GM12864 (cell line): ENCODE measurements around the gene CDH10.

ENCODE experiments used
- DNase-seq: peaks from one replicate; pipeline ENCODE4 v3.0.0-alpha.2; 2011; ENCODE audit warnings: low read depth
- H3K4me3 ChIP-seq: 2 replicates; pipeline ENCODE4 v1.5.1; 2011; ENCODE audit warnings: mild to moderate bottlenecking, low read depth, low read length, control low read depth
- TF ChIP-seq, protein P1 (sequence below): IDR thresholded peaks from 2 replicates; pipeline ENCODE4 v1.5.1; 2011; ENCODE audit warnings: low read depth, mild to moderate bottlenecking, moderate library complexity, low read length, control low read depth, inconsistent platforms; ENCODE audit errors: missing control alignments

CDH10 gene

DNA sequence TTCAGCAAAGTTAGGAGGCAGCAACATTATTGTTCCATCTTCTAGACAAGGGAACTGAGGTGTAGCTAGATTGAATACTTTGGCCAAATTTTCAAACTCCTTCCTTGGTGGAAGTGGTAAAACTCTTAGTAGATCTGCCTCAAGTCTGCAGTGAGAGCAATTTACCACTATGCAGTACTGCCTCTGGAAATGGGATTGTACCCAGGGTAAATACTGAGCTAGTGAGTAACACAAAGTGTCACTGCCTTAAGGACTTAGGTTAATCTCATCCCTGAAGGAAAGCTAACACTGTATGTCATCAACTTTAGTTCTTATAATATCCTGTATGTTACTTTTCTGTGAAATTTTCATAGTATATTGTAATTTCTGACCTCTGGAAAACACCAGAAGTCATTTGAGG, 13.9 kb downstream of the CDH10 start:
- DNase-seq: no peak
- H3K4me3 ChIP-seq: no peak overlapping the region
- TF ChIP-seq, protein P1, sequence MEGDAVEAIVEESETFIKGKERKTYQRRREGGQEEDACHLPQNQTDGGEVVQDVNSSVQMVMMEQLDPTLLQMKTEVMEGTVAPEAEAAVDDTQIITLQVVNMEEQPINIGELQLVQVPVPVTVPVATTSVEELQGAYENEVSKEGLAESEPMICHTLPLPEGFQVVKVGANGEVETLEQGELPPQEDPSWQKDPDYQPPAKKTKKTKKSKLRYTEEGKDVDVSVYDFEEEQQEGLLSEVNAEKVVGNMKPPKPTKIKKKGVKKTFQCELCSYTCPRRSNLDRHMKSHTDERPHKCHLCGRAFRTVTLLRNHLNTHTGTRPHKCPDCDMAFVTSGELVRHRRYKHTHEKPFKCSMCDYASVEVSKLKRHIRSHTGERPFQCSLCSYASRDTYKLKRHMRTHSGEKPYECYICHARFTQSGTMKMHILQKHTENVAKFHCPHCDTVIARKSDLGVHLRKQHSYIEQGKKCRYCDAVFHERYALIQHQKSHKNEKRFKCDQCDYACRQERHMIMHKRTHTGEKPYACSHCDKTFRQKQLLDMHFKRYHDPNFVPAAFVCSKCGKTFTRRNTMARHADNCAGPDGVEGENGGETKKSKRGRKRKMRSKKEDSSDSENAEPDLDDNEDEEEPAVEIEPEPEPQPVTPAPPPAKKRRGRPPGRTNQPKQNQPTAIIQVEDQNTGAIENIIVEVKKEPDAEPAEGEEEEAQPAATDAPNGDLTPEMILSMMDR: no peak

DNA sequence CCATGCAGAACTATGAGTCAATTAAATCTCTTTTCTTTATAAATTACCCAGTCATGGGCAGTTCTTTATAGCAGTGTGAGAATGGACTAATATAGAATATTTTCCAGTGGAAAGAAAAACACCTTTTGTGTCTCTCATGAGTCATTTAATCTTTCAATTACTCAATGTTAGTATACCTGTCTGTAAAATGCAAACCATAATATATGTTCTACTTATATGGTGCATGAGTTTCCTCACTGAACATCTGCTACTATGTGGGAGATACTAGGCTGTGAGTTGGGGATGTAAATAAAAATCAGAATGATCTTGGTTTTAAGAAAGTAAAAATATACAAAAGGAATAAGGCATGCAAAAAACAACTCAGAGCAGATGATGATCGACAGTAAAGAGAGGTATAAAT, 15.0 kb downstream of the CDH10 start:
- no peak overlapping the region for H3K4me3 ChIP-seq
- TF ChIP-seq, protein P1: no peak
- DNase-seq: no peak

DNA sequence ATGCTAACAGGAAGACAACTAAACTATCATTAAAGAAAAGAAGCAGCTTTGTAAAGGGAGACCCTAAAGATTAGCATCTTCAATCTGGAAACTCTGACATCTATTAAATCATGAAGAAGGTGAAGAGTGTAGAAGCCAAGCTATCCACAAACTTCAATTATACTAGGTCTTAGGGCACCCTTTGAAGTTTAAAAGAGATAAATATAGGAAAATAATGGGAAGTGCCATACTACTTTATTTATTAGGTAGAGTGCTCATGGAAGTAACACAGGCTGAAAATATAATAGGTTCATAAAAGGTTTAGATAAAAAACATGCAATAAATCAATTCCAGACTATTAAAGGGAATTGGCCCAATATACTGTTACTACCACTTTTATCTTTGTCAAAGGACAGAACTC, 19.9 kb downstream of the CDH10 start:
- no peak for DNase-seq
- TF ChIP-seq, protein P1: no peak
- no peak overlapping the region for H3K4me3 ChIP-seq

DNA sequence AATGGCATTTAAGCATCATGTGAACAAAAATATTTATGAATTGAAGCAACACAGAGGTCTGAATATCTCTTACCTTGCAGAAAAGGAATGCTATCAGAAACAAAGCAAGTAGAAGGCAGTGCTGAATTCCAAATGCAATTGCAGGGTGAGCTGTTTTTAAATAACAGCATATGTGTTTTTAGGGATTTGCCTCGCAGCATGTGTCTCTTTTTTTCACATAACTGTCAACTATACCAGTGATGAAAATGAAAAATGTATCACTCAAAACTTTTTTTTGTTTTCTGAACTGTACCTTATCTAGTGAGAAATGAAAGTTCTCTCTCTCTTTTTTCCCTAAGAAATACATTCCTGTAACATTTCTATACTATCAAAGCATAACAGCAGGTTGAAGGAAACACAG, 21.2 kb downstream of the CDH10 start:
- H3K4me3 ChIP-seq: no peak overlapping the region
- no peak for DNase-seq
- TF ChIP-seq, protein P1: no peak

DNA sequence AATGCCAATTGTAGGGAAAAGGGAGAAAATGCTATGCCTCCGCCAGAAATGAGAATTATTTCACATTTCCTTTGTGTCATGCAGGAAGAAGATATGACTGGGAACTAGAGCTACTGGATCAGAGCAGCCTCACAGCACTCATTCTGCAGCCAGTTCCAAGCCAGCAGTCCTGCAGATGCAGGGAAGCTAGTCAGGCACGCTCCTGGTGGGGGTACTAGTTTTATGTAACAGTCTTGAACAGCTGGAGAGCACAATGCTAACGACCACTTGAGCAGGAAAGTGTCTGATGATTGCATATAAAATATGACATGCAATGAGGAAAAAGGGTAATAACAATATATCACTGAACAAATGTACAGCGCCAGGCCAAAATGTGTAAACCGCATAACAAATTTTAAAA, 21.7 kb downstream of the CDH10 start:
- no peak overlapping the region for H3K4me3 ChIP-seq
- TF ChIP-seq, protein P1: no peak
- DNase-seq: no peak

DNA sequence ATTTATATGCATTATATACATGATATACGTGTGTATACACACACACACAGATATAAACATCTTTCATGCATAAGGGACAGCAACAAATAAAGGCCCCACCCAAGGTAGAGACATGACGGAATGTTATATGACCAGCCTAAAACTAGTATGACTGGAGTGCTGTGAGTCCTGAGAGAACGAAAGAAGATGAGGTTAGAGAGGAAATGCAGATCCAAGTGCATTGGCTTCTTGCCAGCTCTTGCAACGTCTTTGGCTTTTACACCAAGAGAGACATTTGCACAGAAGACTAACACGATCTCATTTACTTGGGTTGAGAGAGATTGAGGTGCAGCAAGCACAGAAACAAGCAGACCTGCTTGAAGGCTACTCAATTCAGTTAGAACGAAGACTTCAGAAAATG, 23.0 kb downstream of the CDH10 start:
- TF ChIP-seq, protein P1: no peak
- H3K4me3 ChIP-seq: no peak overlapping the region
- no peak for DNase-seq

DNA sequence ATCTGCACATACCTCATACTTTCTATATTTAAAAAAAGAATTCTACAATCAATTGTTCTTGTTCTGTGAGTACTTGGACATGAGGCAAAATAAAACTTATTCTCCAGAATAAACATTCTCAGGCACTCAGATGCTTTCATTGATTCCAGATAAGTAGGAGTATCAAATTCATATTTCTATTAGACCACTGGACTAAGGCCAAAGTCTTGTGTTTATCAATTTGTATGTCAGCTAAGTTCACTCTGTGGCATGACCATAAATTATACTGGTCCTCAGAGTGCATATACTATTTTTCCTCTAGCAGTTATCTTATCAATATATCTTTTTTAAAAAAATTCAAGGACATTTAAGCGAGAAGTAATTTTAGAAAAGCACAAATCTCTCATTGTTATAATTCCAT, 28.2 kb downstream of the CDH10 start:
- DNase-seq: no peak
- H3K4me3 ChIP-seq: no peak overlapping the region
- TF ChIP-seq, protein P1: no peak
